ENCODE results near the gene LRCH1.

The LRCH1 gene

DNA sequence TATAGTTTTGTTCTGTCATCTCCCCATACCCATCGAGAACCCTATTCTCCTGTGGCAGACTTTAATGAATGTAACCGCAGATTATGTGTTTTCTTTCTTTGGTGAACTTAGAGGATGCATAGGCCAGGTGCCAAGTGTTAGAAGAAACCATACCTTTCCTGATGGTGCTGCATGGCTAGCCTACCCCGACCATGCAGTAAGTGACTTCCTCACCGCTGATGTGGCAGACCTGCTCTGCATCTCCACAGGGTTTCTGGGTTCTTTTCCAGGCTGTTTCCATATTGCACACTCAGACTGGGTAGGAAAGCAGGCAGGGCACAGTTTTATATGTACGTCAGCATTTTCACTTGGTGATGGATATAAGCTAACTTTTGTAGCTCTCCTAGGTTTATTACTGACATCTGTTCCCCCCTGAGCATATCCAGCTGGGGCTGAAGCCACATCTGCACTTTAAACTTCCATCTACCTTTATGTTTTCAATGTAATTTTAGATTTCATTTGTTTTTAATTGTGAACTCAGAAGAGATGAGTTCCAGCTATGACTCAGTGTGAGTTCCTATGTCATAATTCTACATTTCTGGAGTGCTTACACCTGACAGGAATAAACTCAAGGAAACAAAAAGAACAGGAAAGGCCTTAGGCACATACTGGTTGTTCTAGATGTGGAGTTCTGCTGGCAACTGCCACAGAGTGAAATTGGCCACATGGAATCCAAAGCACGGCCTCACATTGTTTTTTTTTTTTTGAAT, 42.3 kb downstream of the LRCH1 start:
- no peak for DNase-seq

- DNase-seq, result no peak
Observed at GRCh38 chr13:46595885-46596275, 42.9 kb downstream of the LRCH1 start.

DNA sequence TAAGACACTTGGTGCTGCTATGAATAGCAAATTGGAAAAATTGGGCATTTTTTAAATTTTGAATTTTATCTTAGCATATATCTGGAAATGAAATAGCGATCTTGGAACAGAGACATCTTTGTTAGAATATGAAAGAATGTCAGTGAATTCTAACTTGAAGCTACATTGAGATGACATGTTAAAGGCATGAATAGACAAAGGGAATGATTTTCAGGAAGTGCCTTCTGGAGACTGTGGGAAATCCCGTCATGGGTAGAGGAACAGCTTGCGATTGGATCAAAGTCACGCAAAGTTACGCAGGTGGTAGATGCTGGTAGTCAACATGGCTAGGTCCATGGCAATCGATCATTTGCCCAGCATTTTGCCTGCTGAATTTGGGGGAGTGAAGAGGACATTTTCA, 43.5 kb downstream of the LRCH1 start:
- DNase-seq, result no peak

GRCh38 chr13:46598140-46598819, 45.3 kb downstream of the LRCH1 start:
- DNase-seq, result no peak

GRCh38 chr13:46598820-46599180, 45.8 kb downstream of the LRCH1 start:
- DNase-seq, result no peak

GRCh38 chr13:46600943-46601311, 48.0 kb downstream of the LRCH1 start:
- no peak for DNase-seq

DNA sequence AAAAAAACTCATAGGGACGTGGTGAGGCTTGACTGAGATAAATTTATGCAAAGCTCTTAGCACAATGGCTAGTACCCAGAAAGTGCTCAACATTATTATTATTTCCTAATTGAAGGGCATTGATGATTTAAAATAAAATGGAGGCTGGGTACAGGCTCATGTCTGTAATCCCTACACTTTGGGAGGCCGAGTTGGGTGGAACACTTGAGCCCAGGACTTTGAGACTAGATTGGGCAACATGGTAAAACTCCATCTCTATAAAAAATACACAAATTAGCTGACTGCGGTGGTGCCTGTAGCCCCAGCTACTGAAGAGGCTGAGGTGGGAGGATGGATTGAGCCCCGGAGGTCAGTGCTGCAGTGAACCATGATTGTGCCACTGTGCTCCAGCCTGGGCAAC, 49.6 kb downstream of the LRCH1 start:
- no peak for DNase-seq

DNA sequence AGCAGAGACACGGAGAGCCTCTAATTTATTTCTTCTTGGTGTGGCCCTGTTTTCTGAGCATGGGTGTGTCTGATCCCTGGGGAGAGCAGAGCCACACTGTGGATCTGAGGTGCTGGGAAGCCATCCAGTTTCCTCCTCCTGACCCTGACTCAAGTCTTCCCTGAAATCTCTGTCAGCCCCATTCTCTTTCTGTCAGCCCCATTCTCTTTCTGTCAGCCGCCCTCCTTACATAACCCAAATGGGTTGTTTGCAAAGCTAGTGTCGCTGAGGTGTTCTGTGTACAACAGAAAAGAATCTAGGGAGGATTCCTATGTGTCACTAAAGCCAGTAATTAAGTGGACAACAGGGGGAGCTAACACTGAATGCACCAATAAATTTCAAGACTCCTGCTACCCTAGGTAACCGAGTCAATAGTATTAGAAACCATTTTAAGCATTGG, 50.2 kb downstream of the LRCH1 start:
- DNase-seq, result no peak

- no peak for DNase-seq
Observed at GRCh38 chr13:46604226-46604990, 51.4 kb downstream of the LRCH1 start.

DNA sequence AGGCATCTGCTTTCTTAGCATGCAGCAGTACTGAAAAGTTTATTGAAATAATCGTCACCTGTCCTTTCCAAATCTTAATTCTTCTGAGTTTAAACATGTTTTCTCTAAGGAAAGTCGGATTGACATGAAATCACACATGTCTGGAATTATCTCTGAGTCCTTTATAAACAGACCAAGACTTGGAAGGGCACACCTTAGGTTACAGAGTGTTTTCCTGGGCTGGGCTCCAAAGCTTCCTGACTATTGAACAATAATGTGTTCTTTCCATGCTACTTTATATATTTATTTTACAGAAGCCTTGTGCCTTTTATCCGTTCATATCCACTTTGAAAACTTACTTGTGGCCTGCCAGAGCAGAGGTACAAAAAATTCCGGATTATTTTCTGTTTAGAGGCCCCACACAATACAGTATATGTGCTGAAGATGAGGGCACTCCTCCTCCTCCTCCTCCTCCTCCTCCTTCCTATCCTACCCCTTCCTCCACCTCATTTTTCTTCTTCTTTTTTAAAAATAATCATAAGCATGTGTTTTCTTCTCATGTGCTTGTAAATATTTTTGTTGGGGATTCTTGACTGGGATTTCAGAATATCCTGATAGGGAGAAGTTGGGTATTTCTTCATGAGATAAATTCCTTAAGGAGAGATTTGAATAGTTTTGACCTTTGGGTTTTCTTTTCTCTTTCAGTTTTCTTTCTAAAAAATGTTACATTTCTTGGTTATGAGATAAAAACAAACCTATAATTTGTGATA, 52.3 kb downstream of the LRCH1 start:
- DNase-seq, result no peak

GRCh38 chr13:46605825-46606554, 53.0 kb downstream of the LRCH1 start:
- DNase-seq, result no peak

- DNase-seq, result no peak
Observed at GRCh38 chr13:46606970-46607369, 54.0 kb downstream of the LRCH1 start.

DNA sequence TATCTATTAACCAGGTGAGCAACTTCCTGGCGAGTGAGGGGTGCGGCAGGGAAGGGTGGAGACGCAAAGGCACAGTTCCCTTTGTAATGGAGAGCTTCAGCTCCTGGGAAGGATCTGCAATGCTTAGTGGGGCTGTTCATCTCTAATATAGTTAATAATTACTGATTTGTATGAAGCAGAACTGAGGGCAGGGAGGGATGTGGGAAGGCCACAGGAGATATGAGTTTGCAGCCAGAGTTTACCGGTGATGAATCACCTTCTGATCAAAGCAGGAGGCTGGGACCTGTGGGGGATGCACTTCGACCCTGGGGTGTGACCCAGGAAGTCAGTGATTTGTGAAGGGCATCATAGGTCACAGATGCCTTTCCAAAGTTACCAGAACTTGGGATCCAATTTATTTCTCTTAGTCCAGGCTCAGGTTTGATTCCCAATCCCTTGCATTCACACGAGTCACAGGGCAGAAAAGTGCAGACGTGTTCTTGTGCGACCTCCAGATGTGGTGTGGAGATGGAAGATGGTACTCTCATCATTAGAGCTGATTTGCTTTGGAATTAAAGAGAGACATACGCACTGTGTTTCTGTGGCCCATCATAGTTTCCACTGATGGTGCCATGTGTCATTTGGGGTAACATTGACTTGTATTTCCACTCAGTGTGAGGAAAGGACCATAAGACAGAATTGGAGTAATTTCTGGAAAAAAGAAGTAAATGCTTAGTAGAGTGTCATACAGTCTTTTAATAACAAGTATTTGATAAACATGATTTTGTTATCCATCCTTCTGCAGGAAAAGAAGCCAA, 55.0 kb downstream of the LRCH1 start:
- no peak for DNase-seq

DNA sequence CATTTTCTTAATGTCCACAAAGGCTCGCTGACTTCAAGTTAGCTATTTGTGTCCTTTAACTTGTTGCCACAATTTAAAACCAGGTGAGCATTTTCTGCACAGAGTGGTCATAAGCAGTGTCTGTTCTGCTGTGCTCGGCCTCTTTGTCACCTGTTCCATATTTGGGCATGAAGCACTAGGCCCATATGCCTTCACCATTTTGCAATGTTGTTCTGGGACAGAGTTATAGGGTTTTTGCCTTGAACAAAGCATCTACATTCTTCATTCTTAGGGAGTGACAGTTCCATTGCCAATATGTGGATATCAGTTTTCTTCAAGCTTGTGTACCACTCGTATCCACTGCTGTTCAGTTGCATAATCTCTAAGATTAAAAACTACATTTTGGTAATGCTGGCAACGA, 56.1 kb downstream of the LRCH1 start:
- DNase-seq, result no peak

GRCh38 chr13:46609726-46610125, 56.8 kb downstream of the LRCH1 start:
- DNase-seq, result no peak

DNA sequence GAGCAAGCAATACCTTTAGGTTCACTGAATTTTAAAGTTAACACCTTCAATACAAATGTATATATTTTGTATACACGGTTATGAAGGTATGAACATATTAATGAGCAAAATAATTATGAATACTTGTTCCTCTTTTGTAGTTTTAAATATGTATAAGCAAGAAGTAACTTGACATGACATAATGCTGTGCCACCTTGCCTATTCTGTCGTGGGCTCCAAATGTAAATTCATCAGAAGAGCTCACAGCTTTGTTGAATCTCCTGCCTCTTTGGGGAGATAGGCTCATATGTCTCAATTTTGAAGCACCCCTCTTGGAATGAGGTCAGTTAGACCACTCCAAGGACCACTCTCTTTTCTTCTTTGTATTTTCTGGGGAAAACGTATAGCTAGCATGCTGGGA, 59.3 kb downstream of the LRCH1 start:
- DNase-seq, result no peak

GRCh38 chr13:46613409-46614049, 60.6 kb downstream of the LRCH1 start:
- DNase-seq, result no peak

- no peak for DNase-seq
Observed at GRCh38 chr13:46614582-46614981, 61.6 kb downstream of the LRCH1 start.

DNA sequence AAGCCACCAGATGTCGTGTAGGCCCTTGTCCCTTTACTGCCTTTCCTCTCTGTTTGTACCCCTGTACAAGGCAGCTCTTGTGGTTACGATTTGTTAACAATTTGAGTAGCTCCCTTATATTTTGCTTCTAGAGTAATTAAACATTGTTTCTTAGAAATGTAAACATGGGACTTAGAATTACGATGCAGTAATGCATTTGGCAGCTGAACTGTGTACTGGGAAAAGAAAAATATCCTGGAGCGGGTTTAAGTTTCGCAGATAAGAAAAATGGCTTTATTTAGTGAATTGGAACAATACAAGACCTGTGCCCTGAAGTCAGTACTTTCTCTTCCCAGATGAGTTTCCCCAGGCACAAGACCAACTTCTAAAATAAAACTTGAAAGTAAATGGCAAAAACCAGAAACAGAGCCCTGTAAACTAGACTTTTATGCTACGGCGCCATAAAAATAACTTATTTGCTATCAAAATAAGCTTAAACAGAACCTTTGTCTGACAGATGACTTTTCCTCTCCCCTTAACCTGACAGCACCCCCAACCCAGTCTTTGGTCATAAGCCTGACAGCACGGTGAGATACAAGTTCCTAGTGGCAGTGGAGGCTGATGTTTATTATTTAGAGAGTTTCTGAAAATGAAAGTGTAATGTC, 63.0 kb downstream of the LRCH1 start:
- no peak for DNase-seq

GRCh38 chr13:46617229-46617721, 64.3 kb downstream of the LRCH1 start:
- no peak for DNase-seq
